HL-60/S4 treated with phorbol 12-myristate 13-acetate at 8.2 ng/mL for 4 days and 3 days (cell line): Measurements from ENCODE around the gene CHCHD6.

Source experiments
- in situ Hi-C: fragments of 300-500 bp; cut with MboI; formaldehyde crosslinking; loops from 2 replicates; pipeline ENCODE4 v1.15.0; 2022; ENCODE audit warnings: low sequenced_read_pairs

CHCHD6 gene

GRCh38 chr3:126851934-126852333, 147.9 kb downstream of the CHCHD6 start:
- in situ Hi-C loops = no loop called here

DNA sequence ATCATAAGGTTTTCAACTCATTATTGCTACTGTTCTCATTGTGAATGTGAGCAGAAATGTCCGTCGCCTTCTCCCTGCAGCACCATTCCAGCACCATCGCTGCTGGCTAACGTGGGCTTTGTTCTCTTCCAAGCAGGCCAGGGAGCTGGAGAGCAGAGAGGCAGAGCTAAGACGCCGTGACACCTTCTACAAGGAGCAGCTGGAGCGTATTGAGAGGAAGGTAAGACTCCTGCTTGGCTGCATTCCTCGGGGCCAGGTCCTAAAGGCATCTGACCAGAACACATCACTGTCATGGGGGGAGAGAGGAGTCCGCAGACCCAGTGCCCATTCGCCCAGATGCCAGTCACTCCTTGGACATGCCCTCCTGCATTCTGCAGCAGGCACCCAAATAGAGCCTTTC, 148.5 kb downstream of the CHCHD6 start:
- in situ Hi-C loops = no loop called here

DNA sequence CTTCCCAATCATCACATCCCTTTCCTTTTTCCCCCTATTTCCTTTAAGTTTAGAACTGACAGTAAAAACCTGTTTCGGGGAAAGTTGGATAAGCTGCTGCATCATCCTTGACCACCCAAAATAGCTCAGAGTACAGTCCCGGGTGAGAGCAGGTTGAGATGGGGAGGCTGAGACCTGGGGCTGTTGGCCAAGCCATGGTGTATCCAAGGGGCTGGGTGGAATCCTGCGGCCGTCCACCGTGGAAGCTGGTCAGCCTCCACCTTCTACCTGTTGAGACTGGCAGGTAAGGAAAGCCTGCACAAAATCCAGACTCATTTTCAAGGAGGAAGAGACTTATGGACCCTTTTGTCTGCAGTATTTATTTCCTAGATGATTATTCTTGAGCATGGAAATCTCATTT, 150.6 kb downstream of the CHCHD6 start:
- in situ Hi-C loops = no loop called here

DNA sequence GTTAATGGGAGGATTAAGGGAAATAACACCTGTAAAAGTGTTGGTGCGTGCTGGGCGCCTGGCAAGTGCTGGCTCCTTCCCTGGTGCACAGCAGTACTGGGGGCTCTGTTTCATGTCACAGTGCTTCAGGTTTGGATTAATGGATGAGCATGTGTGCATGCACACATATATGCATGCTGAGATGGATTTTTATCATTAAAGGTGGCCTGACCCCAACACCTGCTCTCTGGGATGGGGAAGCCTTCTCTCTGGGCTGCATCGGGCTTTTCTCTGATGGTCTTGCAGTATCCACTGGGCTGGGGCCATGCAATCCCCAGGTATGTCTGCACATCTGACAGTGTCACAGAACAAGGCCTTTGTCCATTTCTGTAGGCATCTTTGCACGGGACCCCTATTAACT, 151.3 kb downstream of the CHCHD6 start:
- in situ Hi-C loops = no loop called here

GRCh38 chr3:126857928-126858327, 153.9 kb downstream of the CHCHD6 start:
- in situ Hi-C loops = no loop called here

- in situ Hi-C loops = no loop called here
Observed at GRCh38 chr3:126858401-126858800, 154.4 kb downstream of the CHCHD6 start.

- in situ Hi-C loops = no loop called here
Observed at GRCh38 chr3:126858887-126859286, 154.8 kb downstream of the CHCHD6 start.

DNA sequence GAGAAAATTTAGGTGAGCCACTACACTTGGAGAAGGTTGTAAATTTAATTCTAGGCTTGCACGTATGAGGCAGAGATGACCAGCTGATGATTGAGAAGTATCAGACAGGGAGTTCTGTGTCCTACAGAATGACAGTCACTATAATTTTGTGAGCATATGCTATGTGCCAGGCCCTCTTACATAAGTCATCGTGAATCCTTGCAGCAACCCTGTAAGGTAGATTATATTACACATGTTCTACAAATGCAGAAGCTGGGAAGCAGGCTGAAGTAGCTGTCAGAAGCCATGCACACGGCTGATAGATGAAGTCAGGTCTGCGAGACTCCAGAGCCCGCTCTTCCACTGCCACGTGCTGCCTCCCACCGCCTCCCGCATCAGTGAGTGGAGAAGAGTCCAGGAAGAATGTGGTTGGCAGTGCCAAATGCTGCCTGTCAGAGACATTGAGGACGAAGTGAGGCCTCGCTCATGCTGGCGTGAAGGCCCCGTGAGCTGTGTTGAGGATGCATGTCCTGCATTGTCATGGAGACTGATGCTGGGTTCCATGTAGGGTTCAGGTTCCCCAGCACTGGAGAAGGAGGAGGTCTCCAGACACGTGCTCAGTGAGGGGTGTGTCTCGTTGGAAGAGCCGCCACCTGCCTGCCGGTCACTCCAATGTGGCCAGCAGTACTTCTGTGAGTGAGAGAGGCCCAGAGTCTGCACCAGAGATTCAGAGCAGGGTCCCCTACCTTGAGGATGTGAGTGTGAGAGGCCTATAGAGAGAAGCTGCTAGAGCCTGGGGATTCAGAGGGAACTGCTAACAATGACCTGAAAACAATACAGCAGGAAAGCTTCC, 155.6 kb downstream of the CHCHD6 start:
- in situ Hi-C loops = no loop called here

- in situ Hi-C loops = no loop called here
Observed at GRCh38 chr3:126865736-126866135, 161.7 kb downstream of the CHCHD6 start.

DNA sequence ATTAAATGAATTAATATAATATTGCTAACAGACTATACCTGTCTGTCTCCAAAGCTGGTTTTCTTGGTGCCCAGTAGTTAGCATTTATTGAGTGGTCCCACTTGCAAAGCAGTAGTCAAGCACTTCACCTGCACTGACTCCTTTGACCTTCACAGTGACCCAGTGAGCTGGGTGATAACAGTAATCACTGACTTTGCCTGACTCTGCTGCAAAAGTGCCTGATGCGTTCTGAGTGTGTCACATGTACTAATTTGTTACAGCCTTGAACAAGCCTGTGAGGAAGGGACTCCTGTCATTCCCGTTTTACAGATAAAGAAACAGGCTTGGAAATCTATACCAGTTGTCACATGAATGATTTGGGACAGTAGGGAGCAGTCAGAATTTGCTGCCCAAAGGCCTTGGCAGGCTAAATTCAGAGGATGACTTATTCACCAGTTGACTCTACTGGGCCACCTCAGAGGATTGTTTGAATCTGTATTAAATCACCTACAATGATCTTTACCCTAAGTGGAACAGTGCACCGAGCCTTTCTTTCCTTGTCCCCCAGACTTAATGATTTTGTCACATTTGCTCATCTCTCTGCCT, 162.2 kb downstream of the CHCHD6 start:
- in situ Hi-C loops = no loop called here

- in situ Hi-C loops = no loop called here
Observed at GRCh38 chr3:126867190-126867862, 163.3 kb downstream of the CHCHD6 start.

- in situ Hi-C loops = no loop called here
Observed at GRCh38 chr3:126867863-126868200, 163.8 kb downstream of the CHCHD6 start.

GRCh38 chr3:126870608-126871210, 166.7 kb downstream of the CHCHD6 start:
- in situ Hi-C loops = no loop called here

GRCh38 chr3:126872701-126873342, 168.8 kb downstream of the CHCHD6 start:
- in situ Hi-C loops = no loop called here

DNA sequence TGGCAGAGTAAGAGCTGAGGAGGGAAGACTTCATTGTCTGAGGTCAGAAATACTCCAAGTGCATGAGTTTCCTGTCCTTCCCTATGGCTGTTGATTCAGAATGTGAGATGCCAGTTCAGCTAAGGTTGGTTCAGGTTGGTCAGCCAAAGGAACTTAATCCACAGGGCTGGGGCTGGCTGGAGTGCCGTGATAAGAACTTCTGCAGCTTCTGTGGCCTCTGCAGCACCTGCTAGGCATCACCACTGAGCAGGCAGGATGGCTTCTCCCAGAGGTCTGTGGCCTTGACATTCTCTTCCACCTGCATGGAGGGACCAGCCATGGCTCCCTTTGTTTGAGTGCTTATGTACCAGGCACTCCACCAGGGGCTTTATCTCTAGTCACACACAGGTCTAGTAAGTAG, 169.4 kb downstream of the CHCHD6 start:
- in situ Hi-C loops = no loop called here

- in situ Hi-C loops = no loop called here
Observed at GRCh38 chr3:126878664-126879063, 174.6 kb downstream of the CHCHD6 start.

- in situ Hi-C loops = no loop called here
Observed at GRCh38 chr3:126880901-126881300, 176.9 kb downstream of the CHCHD6 start.

DNA sequence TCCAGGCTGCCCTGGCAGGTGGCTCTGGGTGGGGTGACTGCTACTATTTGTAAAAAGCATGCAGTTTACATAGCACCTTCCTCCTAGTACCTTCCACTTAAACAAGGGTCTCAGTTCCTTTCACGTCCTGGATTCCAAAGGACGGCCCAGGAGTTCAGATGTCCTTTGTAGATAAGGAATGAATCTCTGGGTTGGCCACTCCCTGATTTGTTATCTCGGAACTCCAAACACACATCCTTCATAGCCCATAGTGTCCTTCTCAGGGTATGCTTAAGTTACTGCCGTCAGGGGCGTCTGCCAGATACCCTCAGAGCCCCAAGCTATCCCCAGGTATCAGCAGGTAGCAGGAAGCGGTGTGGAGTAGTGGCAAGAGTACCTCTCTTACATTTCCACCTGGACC, 177.8 kb downstream of the CHCHD6 start:
- in situ Hi-C loops = no loop called here

GRCh38 chr3:126883241-126883640, 179.2 kb downstream of the CHCHD6 start:
- in situ Hi-C loops = no loop called here

GRCh38 chr3:126885425-126885824, 181.4 kb downstream of the CHCHD6 start:
- in situ Hi-C loops = no loop called here

DNA sequence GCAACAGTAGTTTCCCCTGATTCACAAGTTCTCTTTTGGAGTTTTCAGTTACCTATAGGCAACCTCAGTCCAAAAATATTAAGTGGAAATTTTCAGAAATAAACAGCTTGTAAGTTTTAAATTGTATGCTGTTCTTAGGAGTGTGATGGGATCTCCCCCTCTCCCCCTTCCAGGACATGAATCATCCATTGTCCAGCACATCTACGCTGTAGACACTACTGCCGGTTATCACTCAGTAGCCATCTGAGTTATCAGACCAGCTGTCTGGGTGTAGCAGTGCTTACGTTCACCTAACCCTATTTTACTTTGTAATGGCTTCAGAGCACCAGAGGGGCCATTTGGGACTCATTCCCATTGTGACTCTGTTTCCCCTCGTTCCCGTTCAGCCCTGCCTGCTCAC, 182.2 kb downstream of the CHCHD6 start:
- in situ Hi-C loops = no loop called here
